Left lung (tissue), 10 donors: ENCODE results near the gene PIK3CG. TPM values are rescaled to one million over a fixed set of nuclear protein-coding genes. Genes with fewer than 3 reads are reported as not detected.
"Not testable (repeated sequence)": the region's sequence is repeated elsewhere in the genome, so short reads cannot be mapped to it uniquely, and the experiment has no call there.

ENCODE experiments used
- ATAC-seq: fragments of 200-7000 bp; cut with Tn5 transposase; one replicate; pipeline ENCODE4 v1.9.1; 2020; ENCODE audit warnings: moderate library complexity
- DNase-seq, 4 donors: peaks; one replicate each; pipeline ENCODE4 v3.0.0-alpha.2; 2013 to 2020
- H3K27ac ChIP-seq, 2 donors: fragments of 200-600 bp; sonication (generic) in 1 of 2; one replicate each; pipeline versions ENCODE4 v1.5.0 to v1.8.0; 2020 to 2021
- H3K27me3 ChIP-seq, 2 donors: fragments of 200-600 bp; sonication (generic) in 1 of 2; one replicate each; pipeline versions ENCODE4 v1.5.0 to v1.8.0; 2020 to 2021
- H3K36me3 ChIP-seq, 2 donors: fragments of 200-600 bp; sonication (generic) in 1 of 2; one replicate each; pipeline versions ENCODE4 v1.5.0 to v1.8.0; 2020 to 2021
- H3K4me1 ChIP-seq, 2 donors: fragments of 200-600 bp; one replicate each; pipeline ENCODE4 v1.8.0; 2021
- H3K4me3 ChIP-seq, 2 donors: fragments of 200-600 bp; sonication (generic) in 1 of 2; one replicate each; pipeline versions ENCODE4 v1.5.0 to v1.8.0; 2020 to 2021; ENCODE audit warnings: mild to moderate bottlenecking in 1 of 2
- H3K9me3 ChIP-seq, 2 donors: fragments of 200-600 bp; sonication (generic) in 1 of 2; one replicate each; pipeline versions ENCODE4 v1.5.0 to v1.8.0; 2020 to 2021
- CTCF ChIP-seq, 2 donors: fragments of 200-600 bp; sonication (generic) in 1 of 2; IDR thresholded peaks; one replicate each; pipeline versions ENCODE4 v1.5.0 to v1.8.0; 2021; ENCODE audit warnings: antibody characterized with exemption in 2 of 2
- intact Hi-C, 2 donors: fragments of 100-400 bp; cut with DNase I; formaldehyde crosslinking; loops; one replicate each; pipeline versions ENCODE4 v1.11.2 to v1.14.2; 2022
- polyA plus RNA-seq, 6 donors: library from polyadenylated mRNA; unstranded; fragments of 120-200 nt; gene quantifications; one replicate each; pipeline ENCODE4 v1.2.1, GENCODE V29; 2013; ENCODE audit not compliant: insufficient read length in 6 of 6
- total RNA-seq, 2 donors: library from RNA; stranded (reverse); fragmentation: NEBNext Ultra II Directional; extraction: Animal tissue kit (Norgen Biotek cat#: 25700); gene quantifications; one replicate each; pipeline ENCODE4 v1.2.1, GENCODE V29; 2021
- donor health status: DM: no; HTN: yes; CAD: no.
- donor health status: DM: no; HTN: no; CAD: no.

Gene PIK3CG
- total and polyA plus RNA-seq, 8 donors: 2.6 to 13.2 (median 3.6) TPM

DNA sequence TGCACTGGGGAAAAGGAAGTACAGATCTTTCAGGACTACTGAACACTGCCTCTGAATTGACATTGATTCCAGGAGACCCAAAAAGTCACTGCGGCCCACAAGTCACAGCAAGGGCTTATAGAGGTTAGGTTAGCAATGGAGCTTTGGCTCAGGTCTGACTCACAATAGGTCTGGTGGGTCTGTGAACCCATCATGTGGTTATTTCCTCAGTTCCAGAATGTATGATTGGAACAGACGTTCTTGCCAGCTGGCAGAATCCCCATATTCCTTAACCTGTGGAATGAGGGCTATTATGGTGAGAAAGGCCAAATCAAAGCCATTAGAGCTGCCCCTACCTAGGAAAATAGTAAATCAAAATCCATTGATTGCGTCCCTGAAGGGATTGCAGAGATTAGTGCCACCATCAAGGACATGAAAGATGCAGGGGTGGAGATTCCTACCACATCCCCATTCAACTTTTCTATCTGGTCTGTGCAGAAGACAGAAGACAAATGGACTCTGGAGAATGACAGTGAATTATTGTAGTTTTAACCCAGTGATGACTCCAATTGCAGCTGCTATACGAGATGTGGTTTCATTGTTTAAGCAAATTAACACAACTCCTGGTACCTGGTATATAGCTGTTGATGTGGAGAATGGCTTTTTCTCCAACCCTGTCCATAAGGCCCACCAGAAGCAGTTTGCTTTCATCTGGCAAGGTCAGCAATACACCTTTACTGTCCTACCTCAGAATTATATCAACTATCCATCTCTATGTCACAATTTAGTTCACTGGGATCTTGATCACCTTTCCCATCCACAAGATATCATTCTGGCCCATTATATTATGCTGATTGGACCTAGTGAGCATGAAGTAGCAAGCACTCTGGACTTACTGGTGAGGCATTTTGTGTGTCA lies 44.5 kb upstream of the PIK3CG start:
- Histone ChIP-seq H3K27ac (no peak overlapping the region), H3K4me1 (no peaks in the 10 kb centered on the region), H3K4me3 (no peak overlapping the region), H3K27me3 (no peaks in the 10 kb centered on the region), H3K36me3 (no peaks in the 10 kb centered on the region), H3K9me3 (no peaks in the 10 kb centered on the region)
- no peak for TF ChIP-seq CTCF (IDR thresholded peaks at IDR 0.05)
- DNase-seq (no peak), ATAC-seq (no peak)
- intact Hi-C loops: no loop called here

DNA sequence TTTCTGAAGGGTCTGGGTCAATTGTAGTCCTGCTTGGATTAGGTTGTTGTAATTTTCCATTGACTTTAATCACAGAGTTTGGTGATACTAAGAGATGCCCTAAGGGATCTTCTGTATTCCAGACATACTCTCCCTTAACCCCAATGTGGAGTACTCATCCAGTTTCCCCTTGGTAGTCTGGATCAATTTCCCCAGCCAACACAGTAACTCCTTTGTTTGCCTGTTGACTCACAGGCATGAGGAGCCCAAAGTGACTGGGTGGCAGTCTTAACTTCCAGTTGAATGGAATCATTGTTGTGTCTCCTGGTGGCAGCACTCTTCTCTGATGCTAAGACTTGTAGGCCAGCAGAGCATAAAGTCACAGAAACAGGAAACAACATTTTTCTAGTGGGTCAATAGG lies 41.5 kb upstream of the PIK3CG start:
- no peaks in the 10 kb centered on the region for H3K9me3 ChIP-seq
- no peak for DNase-seq
- no peak for TF ChIP-seq CTCF (IDR thresholded peaks at IDR 0.05)
- intact Hi-C loops: no loop called here
- H3K4me3 ChIP-seq: no peak overlapping the region
- no peaks in the 10 kb centered on the region for H3K27me3 ChIP-seq
- no peak overlapping the region for H3K27ac ChIP-seq
- no peaks in the 10 kb centered on the region for H3K36me3 ChIP-seq
- no peak for ATAC-seq
- H3K4me1 ChIP-seq: no peaks in the 10 kb centered on the region

GRCh38 chr7:106824458-106824857 lies 40.6 kb upstream of the PIK3CG start:
- intact Hi-C loops: no loop called here
- Histone ChIP-seq H3K4me1 (no peaks in the 10 kb centered on the region), H3K9me3 (peaks cover 0 to 5% of the 10 kb centered on the region in 2 donors), H3K27me3 (no peaks in the 10 kb centered on the region), H3K4me3 (no peak overlapping the region), H3K36me3 (no peaks in the 10 kb centered on the region), H3K27ac (no peak overlapping the region)
- ATAC-seq (no peak), DNase-seq (no peak)
- TF ChIP-seq CTCF (IDR thresholded peaks at IDR 0.05): no peak

GRCh38 chr7:106827626-106828025 lies 37.5 kb upstream of the PIK3CG start:
- no peaks in the 10 kb centered on the region for H3K36me3 ChIP-seq
- intact Hi-C loops: no loop called here
- no peak overlapping the region for H3K4me3 ChIP-seq
- no peaks in the 10 kb centered on the region for H3K4me1 ChIP-seq
- DNase-seq: no peak
- no peak for ATAC-seq
- no peak overlapping the region for H3K27ac ChIP-seq
- no peak for TF ChIP-seq CTCF (IDR thresholded peaks at IDR 0.05)
- H3K27me3 ChIP-seq: no peaks in the 10 kb centered on the region
- H3K9me3 ChIP-seq: peaks cover 0 to 10% of the 10 kb centered on the region in 2 donors

DNA sequence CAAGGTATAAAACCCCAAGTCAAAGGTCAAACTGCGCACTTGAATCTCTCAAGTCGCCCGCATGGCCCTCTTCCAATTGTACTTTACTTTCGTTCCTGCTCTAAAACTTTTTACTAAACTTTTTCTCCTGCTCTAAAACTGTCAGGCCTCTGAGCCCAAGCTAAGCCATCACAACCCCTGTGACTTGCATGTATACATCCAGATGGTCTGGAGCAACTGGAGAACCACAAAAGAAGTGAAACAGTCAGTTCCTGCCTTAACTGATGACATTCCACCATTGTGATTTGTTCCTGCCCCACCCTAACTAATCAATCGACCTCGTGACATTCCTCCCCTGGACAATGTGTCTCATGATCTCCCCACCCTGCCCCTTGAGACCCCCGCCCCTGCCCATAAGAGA lies 35.6 kb upstream of the PIK3CG start:
- Histone ChIP-seq H3K4me1 (no peaks in the 10 kb centered on the region), H3K9me3 (peaks cover 0 to 10% of the 10 kb centered on the region in 2 donors), H3K27ac (no peak overlapping the region), H3K36me3 (no peaks in the 10 kb centered on the region), H3K4me3 (no peak overlapping the region), H3K27me3 (no peaks in the 10 kb centered on the region)
- no peak for ATAC-seq
- intact Hi-C loops: no loop called here
- no peak for DNase-seq
- TF ChIP-seq CTCF (IDR thresholded peaks at IDR 0.05): no peak

DNA sequence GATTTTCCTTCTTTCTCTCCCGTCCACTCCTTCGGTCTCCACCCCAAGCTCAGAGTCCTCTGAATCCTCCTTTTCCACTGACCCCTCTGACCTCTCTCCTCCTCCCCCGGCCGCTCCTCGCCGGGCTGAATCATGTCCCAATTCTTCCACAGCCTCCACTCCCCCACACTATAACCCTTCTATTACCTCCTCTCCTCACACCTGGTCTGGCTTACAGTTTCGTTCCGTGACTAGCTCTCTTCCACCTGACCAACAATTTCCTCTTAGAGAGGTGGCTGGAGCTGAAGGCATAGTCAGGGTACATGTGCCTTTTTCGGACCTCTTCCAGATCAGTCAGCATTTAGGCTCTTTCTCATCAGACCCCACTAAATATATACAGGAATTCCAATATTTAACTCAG lies 34.2 kb upstream of the PIK3CG start:
- intact Hi-C loops, H3K9me3 ChIP-seq, ATAC-seq, H3K27ac ChIP-seq, DNase-seq, H3K27me3 ChIP-seq, H3K4me3 ChIP-seq, H3K4me1 ChIP-seq, H3K36me3 ChIP-seq: not testable (repeated sequence)
